Activated CD4-positive, alpha-beta T cell treated with anti-CD3 and anti-CD28 coated beads for 48 hours (primary cell): ENCODE results near the gene TP53TG3D.
"Not testable (repeated sequence)": the region's sequence is repeated elsewhere in the genome, so short reads cannot be mapped to it uniquely, and the experiment has no call there.

Experiments used
- DNase-seq: peaks from one replicate; pipeline ENCODE4 v3.0.0-alpha.2; 2020

The TP53TG3D gene

DNA sequence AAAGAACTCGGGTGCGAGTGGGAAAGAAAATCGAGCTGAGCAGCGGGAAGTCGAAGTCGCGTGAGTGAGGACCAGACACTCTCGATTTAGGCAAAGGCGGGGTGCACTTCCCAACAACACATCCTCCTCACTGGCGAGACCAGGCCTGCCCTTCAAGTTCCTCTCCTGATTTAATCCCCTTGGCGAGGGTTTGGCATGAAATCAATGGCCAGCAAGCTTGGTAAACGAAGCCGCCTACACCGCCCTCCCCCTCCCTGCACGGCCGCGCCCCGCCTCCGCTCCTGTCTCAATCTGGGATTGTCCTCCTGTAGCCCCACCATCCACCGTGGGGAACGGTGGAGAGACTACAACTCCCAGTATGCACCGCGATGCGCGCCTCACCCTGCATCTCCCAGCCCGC is at the start of gene TP53TG3D:
Gene TP53TG3D, plus strand, starts transcription at position 301 of the 400 bp plus-strand sequence. Its CDS starts 68 bp downstream, at position 369.
- DNase-seq = not testable (repeated sequence)

DNA sequence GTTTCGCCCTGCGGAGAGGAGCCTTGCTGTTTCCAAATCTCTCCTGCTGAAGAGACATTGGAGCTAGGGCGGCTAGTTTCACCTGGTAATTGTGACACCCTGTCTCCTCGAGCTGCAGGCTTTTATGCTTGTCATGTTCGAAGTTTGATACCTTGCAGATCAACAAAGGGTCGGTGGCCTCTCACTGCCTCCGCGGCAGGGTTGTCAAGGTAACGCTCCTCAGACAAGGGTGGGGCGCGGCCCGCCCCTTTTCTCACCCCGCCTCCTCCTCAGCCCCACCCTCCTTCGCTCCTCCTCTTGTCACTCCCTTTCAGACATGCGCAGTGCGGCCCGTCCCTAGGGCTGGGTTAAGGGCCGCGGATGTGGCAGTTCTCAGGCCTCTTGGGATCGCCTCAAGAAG is 421 bp downstream of the TP53TG3D start:
- peak; percentile 44 for DNase-seq

DNA sequence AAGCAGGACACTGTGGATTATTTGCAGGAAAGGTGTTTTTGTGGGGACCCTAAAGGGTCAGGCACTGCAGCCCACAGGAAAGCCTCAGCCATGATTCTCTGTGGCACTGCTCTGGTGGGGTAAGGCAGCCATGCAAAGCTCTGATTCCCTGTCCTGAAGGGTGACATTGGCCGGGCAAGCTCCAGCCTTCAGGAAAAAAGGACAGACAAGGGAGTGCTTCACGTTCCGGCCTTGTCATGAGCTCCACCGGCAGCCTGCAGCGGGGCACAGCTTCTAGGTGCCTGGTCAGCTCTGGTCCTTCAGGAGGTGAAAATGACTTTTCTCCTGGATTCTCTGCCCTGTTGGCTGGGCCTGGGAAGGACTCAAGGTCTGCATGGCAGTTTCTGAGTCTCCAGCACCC is 8.4 kb downstream of the TP53TG3D start:
- DNase-seq = not testable (repeated sequence)

- DNase-seq = not testable (repeated sequence)
Observed at GRCh38 chr16:32263552-32263951, 10.5 kb downstream of the TP53TG3D start.

- not testable (repeated sequence) for DNase-seq
Observed at GRCh38 chr16:32281910-32282309, 28.8 kb downstream of the TP53TG3D start.

- not testable (repeated sequence) for DNase-seq
Observed at GRCh38 chr16:32283024-32283423, 29.9 kb downstream of the TP53TG3D start.

GRCh38 chr16:32283917-32284495 is 30.9 kb downstream of the TP53TG3D start:
- not testable (repeated sequence) for DNase-seq

DNA sequence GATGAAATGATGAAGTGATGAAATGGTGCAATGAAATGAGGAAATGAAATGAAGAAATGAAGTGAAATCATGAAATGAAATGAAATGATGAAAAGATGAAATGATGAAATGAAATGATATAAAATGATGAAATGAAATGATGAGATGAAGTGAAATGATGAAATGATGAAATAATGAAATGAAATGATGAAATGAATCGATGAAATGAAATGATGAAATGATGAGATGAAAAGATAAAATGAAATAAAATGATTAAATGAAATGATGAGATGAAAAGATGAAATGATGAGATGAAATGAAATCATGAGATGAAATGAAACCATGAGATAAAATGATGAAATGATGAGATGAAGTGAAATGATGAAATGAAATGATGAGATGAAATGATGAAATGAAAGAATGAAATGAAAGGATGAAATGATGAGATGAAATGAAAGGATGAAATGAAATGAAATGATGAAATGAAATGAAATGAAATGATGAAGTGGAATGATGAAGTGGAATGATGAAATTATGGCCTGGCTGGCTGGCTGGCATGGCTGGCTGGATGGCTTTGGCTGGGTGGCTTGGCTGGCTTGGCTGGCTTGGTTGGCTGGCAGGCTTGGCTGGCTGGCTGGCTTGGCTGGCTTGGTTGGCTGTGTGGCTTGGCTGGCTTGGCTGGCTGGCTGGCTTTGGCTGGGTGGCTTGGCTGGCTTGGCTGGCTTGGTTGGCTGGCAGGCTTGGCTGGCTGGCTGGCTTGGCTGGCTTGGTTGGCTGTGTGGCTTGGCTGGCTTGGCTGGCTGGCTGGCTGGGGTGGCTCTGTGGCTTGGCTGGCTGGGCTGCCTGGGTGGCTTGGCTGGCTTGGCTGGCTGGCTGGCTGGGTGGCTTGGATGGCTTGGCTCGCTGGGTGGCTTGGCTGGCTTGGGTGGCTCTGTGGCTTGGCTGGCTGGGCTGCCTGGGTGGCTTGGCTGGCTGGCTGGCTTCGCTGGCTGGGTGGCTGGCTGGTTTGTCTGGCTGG is 32.0 kb downstream of the TP53TG3D start:
- peak; percentile 4 for DNase-seq

DNA sequence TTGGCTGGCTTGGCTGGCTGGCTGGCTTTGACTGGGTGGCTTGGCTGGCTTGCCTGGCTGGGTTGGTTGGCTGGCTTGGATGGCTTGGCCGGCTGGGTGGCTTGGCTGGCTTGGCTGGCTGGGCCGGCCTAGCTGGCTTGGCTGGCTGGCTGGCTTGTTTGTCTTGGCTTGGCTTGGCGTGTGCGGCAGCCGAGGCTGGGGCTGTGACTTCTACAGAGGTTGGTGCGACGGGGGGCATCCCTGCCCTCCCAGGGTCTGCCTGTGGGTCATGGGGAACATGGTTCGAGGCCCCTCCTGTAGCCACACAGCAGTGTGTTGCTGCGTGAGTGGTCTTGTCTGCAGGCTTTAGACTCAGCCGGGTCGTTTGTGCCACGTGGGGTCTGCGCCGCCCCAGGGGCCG is 33.1 kb downstream of the TP53TG3D start:
- not testable (repeated sequence) for DNase-seq

GRCh38 chr16:32287743-32288142 is 34.7 kb downstream of the TP53TG3D start:
- not testable (repeated sequence) for DNase-seq

DNA sequence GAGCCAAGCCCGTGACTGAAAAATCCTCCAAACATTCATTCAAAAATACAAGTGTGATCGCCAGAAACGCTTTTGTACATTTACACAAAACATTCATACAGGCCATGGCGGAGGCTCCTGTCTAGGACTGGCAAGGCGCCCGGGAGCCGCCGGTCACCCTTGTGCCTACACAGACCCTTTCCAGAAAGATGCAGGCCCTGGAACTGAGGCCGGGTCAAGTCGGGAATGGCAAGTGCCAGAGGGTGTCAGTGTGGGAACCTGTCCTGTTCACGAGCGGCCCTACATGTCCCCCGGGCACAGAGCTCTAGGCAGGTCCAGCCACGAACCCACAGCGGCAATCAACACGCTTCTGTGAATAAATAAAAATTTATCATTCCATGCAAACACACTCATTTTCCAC is 36.1 kb downstream of the TP53TG3D start:
- not testable (repeated sequence) for DNase-seq

DNA sequence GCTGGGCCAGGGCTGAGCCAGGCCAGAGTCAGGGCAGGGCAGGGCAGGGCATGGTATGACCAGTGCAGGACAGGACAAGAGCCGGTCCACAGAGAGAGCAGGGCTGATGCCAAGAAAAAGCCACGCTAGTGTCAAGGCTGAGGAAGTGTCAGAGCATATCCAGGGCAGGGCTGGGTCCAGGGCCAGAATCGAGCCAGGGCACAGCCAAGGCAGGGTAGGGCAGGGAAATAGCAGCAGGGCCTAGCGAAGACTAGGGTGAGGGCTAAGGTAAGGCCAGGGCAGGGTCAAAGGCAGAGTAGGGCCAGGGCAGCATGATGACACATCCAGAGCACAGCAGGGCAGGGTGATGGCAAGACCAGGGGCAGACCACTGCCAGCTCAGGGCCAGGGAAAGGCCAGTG is 49.7 kb downstream of the TP53TG3D start:
- not testable (repeated sequence) for DNase-seq
